AG04450 (cell line): ENCODE data around the gene ZNF469. TPM values are rescaled to one million over a fixed set of nuclear protein-coding genes. Genes with fewer than 3 reads are reported as not detected.

ENCODE experiments used
- CTCF ChIA-PET: fragments of 300-600, 350-600 bp; formaldehyde crosslinking; extraction: SDS; loops from one replicate; lab custom pipeline; 2022; ENCODE audit warnings: antibody characterized with exemption, inconsistent platforms; lab: Charles Lee
- POLR2A ChIA-PET: fragments of 350-600 bp; formaldehyde crosslinking; extraction: SDS; loops from one replicate; lab custom pipeline; 2021; ENCODE audit warnings: antibody characterized with exemption, inconsistent platforms; lab: Yijun Ruan, JAX
- DNase-seq: peaks from one replicate; pipeline ENCODE4 v3.0.0-alpha.2; 2011; ENCODE audit warnings: low read depth, low spot score
- H3K27ac ChIP-seq: one replicate; pipeline ENCODE4 v1.5.1; 2012; ENCODE audit warnings: low read depth, low read length, control low read depth
- H3K27me3 ChIP-seq: one replicate; pipeline ENCODE4 v1.6.0; 2012; ENCODE audit warnings: low read length; ENCODE audit not compliant: control insufficient read depth, insufficient read depth
- H3K4me3 ChIP-seq: 2 replicates; pipeline ENCODE4 v1.5.1; 2011; ENCODE audit warnings: mild to moderate bottlenecking, low read depth, low read length, control low read depth
- H3K9me3 ChIP-seq: 2 replicates; pipeline ENCODE4 v1.5.1; 2012; ENCODE audit warnings: low read length; ENCODE audit not compliant: control insufficient read depth, insufficient read depth
- CTCF ChIP-seq: IDR thresholded peaks from 2 replicates; pipeline ENCODE4 v1.5.1; 2011; ENCODE audit warnings: low read depth, low read length, control low read depth, inconsistent platforms
- polyA plus RNA-seq: library from polyadenylated mRNA; depleted of rRNA; stranded (reverse); fragments of >200 nt; gene quantifications from 2 replicates; pipeline ENCODE4 v1.2.3, GENCODE V29; 2011

ZNF469 gene
- polyA plus RNA-seq, 1 experiment = 2.2 TPM

- H3K27me3 ChIP-seq = no peaks in the 10 kb centered on the region
- no peak overlapping the region for H3K27ac ChIP-seq
- ChIA-PET POLR2A (no interaction called here), CTCF (no interaction called here)
- DNase-seq = no peak
- no peak for TF ChIP-seq CTCF
- H3K9me3 ChIP-seq = peaks cover 9% of the 10 kb centered on the region; the same call in 1 of the 2 replicates
- no peak overlapping the region for H3K4me3 ChIP-seq
These were observed 31.2 kb upstream of the ZNF469 start for GRCh38 chr16:88351491-88352101.

DNA sequence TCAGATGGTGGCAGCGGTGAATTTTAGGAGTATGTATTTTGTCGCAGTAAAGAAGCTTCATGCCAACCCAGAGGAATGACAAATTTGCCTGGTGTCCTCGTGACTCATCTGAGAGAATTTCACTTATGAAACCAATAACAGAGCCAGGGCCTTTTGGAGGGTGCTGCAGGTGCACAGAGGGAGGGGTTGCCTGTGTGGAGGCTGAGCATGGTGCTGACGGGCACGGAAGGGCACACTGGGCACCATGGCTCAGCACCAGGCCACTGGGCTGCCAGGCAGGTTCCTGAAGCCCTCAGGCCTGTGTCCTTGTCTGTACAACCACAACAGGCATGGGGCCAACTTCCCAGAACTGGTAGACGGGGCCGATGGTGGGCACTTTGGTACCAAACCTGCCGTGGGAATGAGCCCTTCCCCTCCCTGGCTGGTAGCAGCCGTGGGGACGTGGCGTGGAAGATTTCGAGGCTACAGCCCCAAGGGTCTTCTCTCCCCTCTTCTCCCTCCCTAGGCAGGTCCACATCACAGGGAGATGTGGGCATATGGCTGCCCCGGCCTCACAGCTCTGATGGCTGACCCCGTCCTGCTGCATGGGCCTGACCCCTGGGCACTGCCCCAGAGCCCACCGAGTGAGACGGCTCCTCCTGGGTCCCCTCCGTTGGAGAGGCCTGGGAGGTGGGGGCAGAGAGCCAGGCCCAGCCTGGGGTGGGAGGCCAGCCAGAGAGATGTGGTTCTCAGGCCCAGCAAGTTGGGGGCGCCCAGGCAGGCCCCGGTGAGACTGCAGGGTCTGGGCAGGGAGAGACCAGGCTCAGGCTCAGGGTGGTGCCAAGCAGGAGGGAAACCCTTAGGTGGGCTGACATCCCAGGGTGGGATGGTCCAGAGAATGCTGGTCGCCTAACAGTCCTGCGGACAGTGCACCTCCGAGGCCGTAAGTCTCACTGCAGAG is 30.2 kb upstream of the ZNF469 start:
- no peak for TF ChIP-seq CTCF
- Histone ChIP-seq H3K27me3 (no peaks in the 10 kb centered on the region), H3K27ac (no peak overlapping the region), H3K9me3 (peaks cover 8% of the 10 kb centered on the region; the same call in 1 of the 2 replicates), H3K4me3 (no peak overlapping the region)
- POLR2A ChIA-PET = no interaction called here
- DNase-seq = no peak
- CTCF ChIA-PET = no interaction called here

- no peak for TF ChIP-seq CTCF
- peaks cover 3% of the 10 kb centered on the region; the same call in 1 of the 2 replicates for H3K9me3 ChIP-seq
- CTCF ChIA-PET = no interaction called here
- H3K4me3 ChIP-seq = no peak overlapping the region
- POLR2A ChIA-PET = no interaction called here
- no peak for DNase-seq
- no peak overlapping the region for H3K27ac ChIP-seq
- H3K27me3 ChIP-seq = no peaks in the 10 kb centered on the region
These were observed 29.5 kb upstream of the ZNF469 start for GRCh38 chr16:88353232-88353631.

GRCh38 chr16:88353691-88354090 is 29.1 kb upstream of the ZNF469 start:
- no peak for DNase-seq
- Histone ChIP-seq H3K9me3 (peaks cover 3% of the 10 kb centered on the region), H3K27me3 (no peaks in the 10 kb centered on the region), H3K4me3 (no peak overlapping the region), H3K27ac (no peak overlapping the region)
- no peak for TF ChIP-seq CTCF
- ChIA-PET CTCF (no interaction called here), POLR2A (no interaction called here)
